ENCODE results near the gene JAZF1.

DNA sequence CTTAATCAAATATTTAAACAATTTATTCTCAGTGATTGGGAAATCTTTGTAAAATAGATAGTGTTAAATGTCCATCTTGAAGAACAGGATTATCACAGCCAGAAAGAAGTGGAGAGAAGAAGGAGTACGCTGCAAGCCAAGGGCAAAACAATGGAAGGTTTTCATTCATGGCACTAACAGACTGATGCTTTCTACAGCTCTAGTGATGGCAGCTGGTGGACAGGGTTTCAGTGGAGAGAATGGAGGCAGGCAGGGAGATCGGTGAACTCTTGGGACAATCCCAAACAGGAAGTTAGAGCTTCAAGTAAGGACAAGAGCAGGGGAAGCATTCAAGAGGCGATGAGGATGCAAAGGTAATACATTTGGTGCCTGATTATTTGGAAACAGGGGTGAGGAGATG lies 207.0 kb downstream of the JAZF1 start:
- TF ChIP-seq, protein P1, sequence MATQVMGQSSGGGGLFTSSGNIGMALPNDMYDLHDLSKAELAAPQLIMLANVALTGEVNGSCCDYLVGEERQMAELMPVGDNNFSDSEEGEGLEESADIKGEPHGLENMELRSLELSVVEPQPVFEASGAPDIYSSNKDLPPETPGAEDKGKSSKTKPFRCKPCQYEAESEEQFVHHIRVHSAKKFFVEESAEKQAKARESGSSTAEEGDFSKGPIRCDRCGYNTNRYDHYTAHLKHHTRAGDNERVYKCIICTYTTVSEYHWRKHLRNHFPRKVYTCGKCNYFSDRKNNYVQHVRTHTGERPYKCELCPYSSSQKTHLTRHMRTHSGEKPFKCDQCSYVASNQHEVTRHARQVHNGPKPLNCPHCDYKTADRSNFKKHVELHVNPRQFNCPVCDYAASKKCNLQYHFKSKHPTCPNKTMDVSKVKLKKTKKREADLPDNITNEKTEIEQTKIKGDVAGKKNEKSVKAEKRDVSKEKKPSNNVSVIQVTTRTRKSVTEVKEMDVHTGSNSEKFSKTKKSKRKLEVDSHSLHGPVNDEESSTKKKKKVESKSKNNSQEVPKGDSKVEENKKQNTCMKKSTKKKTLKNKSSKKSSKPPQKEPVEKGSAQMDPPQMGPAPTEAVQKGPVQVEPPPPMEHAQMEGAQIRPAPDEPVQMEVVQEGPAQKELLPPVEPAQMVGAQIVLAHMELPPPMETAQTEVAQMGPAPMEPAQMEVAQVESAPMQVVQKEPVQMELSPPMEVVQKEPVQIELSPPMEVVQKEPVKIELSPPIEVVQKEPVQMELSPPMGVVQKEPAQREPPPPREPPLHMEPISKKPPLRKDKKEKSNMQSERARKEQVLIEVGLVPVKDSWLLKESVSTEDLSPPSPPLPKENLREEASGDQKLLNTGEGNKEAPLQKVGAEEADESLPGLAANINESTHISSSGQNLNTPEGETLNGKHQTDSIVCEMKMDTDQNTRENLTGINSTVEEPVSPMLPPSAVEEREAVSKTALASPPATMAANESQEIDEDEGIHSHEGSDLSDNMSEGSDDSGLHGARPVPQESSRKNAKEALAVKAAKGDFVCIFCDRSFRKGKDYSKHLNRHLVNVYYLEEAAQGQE (IDR thresholded peaks at IDR 0.05; ENCODE audit: low read depth): no peak
- TF ChIP-seq CTCF (IDR thresholded peaks at IDR 0.05 in 2 of 3, conservative IDR thresholded peaks at IDR 0.05 in 1 of 3; ENCODE audit: borderline replicate concordance in 1 of 3, insufficient read depth in 1 of 3, low read depth in 2 of 3, low read length in 2 of 3) (no peak), EZH2phosphoT487 (IDR thresholded peaks at IDR 0.05; ENCODE audit: borderline replicate concordance) (no peak)
